ENCODE data around the gene ECHDC3.

GRCh38 chr10:11704092-11704491 is 38.1 kb upstream of the ECHDC3 start:
- TF ChIP-seq, protein P1, sequence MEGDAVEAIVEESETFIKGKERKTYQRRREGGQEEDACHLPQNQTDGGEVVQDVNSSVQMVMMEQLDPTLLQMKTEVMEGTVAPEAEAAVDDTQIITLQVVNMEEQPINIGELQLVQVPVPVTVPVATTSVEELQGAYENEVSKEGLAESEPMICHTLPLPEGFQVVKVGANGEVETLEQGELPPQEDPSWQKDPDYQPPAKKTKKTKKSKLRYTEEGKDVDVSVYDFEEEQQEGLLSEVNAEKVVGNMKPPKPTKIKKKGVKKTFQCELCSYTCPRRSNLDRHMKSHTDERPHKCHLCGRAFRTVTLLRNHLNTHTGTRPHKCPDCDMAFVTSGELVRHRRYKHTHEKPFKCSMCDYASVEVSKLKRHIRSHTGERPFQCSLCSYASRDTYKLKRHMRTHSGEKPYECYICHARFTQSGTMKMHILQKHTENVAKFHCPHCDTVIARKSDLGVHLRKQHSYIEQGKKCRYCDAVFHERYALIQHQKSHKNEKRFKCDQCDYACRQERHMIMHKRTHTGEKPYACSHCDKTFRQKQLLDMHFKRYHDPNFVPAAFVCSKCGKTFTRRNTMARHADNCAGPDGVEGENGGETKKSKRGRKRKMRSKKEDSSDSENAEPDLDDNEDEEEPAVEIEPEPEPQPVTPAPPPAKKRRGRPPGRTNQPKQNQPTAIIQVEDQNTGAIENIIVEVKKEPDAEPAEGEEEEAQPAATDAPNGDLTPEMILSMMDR (IDR thresholded peaks at IDR 0.05), result no peak
- no peak for TF ChIP-seq POLR2A (IDR thresholded peaks at IDR 0.05)

Data from lower leg skin (tissue), 3 donors.